SKM-1 treated with dmso at 0.1 percent for 144 hours (cell line): ENCODE results near the gene MTMR1.

Experiments
- DNase-seq: peaks from one replicate; lab custom pipeline; 2025; ENCODE audit not compliant: unreplicated experiment; lab: John Stamatoyannopoulos, UW

The MTMR1 gene

DNA sequence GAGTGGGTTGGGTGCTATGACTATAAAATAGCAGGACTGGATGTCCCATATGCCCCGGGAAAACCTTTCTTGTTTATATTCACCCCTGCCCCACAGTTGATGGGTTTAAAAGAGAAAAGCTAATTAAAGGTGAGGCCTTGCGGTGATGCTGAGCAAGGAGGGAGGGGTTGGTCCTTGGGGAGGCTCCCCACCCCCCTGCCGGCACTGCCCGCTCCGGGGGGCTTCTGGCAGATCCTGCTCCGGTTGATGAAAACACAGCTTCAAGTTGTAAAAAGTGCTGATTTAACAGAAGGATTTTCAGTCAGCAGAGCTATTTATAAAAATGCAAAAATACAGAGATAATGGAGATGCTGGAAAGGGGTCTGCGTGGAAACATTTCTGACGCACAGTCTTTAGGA is 68.6 kb downstream of the MTMR1 start:
- DNase-seq, result no peak

DNA sequence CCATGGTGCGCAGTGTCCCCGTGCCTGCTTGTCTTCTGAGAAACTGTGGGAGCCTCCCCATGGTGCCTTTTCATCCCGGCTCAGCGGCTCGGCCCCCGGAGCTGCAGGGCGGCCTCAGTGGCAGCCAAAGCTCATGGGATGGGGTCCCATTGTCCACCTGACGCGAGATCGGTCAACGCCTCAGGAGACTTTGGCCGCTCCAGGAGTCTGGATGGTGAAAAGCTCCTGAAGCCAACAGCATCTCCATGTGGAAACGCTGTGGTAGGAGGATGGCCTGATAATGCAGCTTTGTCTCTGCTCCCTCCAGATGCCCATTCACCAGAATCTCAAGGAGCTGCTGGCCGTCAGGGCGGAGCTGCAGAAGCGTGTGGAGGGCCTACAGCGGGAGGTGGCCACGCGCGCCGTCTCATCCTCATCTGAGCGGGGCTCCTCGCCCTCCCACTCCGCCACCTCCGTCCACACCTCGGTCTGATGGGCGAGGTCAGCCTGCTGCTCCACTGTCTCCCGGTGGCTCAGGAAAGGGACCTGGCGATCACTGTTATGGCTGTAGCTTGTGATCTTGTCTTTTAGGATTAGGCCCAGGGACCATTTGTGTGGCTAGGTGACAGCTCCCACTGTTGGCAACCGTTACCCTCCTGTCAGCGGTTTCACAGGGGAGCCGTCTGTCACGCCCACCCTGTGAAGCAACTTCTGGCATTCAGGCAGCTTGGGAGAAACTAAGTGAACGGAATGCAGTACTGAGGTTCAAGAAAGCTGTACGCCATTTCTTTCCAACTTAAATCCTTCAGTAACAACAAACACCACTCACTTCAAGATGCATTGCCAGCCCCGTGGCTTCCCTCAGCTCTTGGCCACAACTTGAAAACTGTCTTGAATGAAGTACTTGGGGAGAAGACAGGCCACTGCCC is 69.3 kb downstream of the MTMR1 start:
- DNase-seq, result no peak

DNA sequence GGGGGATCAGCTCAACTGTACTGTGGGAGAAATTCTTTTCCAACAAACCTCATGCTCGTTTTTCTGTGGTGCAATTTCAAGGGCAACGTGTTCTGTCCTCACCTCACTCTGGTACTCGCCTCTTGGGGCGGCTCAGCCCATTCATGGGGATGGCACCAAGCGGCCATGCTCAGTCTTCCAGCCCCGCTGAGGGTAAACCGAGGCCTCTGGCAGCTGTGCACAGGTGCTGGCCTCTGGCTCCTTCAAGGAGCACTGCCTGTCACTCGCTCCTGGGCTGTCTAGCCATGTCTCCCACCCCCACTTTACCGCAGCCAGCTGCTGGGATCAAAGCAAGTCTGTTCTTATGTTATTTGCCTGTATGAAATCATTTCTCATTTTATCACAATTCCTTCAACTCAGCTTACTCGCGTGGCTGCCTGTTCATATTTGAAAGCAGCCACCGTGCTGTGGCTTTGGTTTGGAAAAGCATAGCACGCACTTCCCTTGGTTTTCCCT is 70.2 kb downstream of the MTMR1 start:
- DNase-seq, result no peak

DNA sequence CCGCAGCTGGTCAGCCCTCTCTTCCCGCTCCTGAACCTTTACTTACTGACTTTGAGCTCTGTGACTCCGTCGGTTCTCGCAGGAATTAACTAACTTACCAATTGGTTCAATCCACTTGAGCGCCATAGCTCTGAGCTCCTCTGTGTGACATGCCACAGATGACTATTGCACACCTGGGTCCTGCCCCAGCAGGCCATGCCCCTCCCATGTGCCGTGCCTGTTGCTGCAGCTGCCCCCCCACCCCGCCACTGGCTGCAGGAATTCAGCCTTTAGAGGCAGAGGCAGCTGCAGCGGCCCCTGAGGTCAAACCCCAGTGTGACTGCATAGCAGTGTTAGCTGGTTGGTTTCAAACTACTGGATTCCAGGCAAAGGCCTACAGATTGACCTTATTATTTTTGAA is 70.6 kb downstream of the MTMR1 start:
- DNase-seq, result no peak

DNA sequence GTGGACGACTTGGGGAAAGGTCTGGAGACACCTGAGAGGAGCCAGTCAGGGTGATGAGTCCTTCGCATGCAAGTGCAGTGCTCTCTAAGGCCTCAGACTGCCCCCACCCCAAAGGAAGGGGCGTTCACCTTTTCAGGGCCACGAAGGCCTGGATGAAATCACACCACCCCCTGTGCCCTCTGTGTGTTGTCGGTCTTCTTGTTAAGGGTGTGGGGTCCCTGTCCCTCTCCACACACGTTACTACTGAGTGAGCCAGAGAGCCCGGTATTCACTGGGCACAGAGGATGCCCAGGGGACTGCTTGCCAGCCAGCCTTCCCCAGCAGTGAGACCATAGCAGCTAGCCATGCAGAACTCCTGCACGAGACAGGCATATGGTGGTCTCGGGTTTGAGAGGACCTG is 72.0 kb downstream of the MTMR1 start:
- DNase-seq, result no peak

DNA sequence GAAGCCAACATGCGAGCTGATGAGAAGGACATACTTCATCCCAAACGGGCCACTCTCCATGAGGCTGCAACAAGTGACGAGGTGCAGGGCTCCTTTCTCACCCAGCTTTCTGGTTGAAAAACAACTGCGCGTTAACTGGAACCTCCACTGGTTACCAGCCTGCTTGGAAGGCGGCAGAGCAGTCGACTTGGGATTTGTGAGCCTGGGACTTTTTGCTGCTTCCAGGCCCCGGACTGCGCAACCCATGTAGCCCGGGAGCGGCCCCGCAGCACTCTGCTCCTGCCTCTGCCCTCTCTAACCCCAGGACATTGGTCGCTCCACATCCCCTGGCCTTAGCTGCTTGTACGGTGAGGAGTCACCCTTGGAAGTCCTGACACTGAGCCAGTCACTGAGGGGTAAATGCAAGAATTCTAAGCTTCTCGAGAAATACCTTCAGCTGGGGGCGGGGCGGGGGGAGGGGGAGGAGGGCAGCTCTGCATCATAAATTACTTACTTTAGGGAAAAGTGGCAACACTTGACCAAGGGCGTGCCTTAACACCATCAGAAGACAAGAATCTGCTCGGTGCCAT is 72.7 kb downstream of the MTMR1 start:
- no peak for DNase-seq

DNA sequence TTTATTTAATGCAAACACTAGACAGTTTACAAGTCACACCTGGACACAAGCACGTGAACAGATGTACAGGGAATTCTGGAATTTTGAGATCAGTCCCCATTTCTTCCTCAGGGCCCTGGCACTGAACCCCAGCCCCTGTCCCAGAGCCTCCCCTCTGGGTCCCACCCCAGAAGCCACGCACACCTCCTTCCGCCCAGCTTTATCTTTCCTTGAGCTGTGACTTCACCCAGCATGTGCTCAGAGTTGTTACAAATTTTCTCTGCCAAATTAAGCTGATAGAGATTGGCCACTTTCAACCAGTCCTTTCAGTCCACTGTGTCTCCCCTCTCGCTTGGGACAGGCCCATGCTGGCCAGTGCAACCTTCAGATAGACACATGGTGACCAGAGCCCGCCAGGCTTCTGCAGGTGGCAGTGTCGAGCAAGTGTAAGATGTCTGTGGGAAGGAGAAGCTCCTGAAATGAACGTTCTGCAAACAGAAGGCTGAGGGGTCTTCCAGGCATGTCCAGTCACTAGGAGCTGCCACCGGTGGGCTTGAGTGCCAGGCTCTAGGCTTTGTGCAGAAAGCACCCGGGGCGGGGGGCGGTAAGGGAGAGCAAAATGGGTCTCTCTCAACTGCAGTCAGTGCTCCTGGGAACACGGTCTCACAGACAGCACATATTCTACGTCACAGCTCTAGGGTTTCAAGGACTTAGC is 73.3 kb downstream of the MTMR1 start:
- no peak for DNase-seq

DNA sequence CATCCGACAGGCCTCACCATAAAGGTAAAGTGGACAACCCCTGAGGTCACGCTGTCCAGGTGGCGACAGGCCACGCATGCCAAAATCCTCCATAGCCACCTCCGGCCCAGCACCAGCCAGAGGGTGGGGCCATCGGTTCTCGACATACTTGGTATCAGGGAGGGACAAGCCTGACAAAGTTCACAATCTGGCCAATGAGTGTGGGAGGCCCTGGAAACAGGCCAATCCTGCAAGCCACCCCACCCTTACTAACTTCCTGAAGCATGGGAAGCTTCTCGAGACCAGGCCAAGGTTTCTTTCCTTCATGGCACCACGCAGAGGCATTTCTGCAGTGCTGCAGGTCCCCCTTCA is 73.8 kb downstream of the MTMR1 start:
- no peak for DNase-seq

DNA sequence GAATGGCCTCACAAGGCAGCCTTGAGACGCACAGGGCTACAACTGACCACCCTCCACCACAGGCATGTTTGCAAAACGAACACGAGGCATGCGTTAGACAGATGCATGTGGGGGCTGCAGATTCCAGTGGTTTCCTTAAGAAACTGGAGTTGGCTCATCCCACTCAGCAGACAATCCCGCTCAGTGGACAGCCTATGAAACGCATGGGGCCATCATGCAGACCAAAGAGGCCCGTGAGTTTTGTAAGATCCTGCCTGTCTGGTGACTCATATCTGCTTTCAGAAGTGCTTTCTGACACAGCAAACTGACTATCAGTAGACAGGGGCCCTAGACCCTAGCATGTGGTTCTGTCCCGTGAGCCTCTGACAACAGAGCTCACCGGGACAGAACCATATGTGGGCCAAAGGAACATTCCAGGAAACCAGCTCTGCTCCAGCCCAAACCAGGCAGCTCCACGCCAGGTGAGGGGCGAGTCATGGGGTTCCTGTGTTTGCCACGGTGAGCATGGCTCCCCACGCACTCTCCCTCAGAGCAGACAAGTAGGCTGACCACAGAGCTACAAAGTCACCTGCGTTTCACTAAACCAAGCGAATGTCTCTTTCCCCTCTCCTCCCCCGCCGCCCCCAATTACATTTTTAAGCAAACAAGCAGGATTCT is 74.4 kb downstream of the MTMR1 start:
- DNase-seq, result peak; percentile 45

DNA sequence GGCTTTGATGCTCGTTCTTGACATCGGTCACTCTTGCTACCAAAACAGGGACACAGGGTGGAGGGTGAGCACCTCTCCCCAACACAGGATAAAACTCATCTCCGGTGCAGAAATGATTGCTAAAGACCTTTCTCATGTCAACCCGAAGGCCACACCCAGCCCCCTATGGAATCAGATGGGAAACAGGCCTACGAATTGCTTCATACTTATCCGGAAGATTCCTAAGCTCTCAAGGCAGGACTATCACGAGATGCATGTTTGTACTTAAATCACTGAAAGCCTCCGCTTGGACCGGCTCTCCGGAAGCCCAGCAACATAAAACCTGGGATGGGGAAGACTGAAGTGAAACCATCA is 74.9 kb downstream of the MTMR1 start:
- DNase-seq, result no peak

DNA sequence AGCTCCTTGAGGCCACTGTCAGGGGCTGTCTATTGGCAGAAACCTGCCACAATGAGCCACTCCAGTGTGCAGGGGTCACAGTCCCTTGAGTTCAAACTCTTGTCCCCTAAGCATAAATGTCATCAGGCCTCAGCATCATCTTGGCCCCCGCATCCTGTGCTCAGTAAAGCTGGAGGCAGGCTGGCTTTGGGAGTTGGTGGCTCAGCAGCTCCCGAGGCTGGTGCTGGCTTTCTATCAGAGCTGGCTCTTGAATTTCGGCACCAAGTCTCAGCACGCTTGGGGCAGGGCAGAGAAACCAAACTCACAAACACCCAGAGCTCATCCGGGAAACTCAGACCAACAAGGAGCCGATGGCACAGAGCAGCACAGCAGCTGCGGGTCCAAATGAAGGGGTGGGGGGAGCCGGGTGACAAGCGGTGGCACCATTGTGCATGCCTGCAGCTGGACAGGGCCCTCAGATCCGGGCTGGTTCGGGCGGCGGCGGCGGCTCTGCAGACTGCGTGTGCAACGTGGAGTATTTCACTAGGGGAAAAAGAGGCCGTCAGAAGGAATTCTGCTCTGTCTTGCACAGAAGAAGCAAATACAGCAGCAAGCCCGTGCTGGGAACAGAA is 75.5 kb downstream of the MTMR1 start:
- DNase-seq, result no peak

DNA sequence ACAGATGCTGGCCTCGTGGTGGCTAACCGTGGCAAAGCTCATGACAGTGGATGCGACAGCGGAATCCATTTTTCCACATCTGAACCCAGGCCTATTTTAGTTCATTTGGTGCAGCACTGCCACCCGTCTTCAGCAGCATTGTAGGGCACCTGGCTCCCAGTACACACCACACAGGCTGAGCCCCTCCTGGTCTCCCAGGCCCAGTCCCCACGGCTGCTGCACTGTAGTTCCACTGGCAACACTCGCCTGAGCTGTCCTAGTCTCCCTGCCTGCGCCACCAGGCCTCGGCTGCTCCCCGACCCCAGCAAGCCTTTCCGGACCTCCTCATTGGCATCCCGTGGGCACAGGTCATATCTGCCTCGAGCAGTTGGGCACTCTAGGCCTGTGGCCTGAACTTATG is 76.2 kb downstream of the MTMR1 start:
- no peak for DNase-seq

DNA sequence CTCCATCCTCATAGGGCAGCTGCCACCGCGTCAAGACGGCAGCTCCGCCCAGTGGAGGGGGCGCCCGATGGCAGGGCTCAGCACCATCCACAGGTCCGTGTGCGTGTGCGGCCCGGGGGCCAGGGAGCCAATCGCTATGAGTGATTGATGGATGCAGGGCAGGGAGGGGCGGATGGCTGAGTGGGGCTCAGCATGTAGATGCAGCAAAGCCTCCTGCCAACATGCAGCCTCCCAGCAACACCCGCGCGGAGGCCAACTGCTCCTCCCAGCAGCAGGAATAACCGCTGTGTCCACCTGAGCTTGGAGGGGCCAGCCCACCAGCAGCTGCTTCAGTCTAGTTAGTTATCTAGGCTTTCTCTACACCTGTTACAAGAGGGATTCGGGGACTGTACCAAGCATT is 77.4 kb downstream of the MTMR1 start:
- no peak for DNase-seq

DNA sequence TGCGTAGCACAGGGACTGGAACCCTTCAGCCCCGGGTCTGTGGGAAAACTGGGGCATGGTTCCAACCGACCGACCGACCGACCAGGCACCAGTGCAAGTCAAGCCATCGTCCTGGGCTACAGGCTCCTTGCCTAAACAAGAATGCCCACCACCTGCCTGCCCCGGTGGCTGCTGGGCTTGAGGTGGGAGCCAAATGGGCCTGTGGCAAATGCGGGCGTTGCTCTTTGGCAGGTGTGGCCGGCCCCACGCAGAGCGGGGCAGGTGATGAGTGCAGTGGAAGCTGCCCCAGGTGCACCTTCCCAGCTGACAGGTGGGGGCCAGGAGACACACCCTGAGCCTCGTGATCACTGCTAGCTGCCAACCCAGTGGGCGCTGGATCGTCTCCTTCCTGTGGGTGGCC is 77.9 kb downstream of the MTMR1 start:
- no peak for DNase-seq

DNA sequence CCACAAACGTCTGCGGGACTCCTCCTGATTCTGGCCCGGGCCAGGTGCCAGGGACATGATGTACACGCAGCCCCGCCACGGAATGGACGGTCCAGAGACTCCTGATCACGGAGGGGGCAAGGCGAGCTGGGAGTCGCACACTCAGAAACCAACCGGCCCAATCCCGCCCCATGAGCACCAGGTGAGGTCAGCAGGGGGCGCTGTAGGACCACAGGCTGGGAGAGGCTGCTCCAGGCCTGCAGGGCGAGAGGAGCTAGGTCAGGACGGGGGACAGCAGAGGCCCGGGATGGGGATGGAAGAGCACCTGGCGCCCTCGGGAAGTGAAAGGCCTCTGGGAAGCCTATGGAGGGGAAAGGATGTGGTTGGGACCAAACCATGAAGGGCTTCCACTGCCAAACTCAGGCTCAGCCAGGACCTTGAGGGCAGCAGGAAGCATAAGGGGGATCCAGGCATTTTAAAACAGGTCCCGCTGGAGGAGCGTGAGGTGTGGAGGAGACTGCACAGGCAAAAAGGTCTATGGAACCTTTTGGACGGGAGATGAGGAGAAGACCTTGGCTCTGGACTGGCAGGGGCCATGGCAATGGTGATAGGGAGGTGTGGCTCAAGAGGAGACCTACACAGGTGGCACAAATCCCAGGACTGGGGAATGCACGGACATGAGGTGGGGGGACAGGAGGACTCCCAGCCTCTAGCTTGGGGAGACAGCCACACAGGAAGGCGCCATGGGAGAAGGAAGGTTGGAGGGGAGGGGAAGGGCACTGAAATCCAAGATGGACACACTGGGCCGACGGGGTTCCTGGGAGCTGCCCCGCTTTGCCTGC is 79.2 kb downstream of the MTMR1 start:
- no peak for DNase-seq

DNA sequence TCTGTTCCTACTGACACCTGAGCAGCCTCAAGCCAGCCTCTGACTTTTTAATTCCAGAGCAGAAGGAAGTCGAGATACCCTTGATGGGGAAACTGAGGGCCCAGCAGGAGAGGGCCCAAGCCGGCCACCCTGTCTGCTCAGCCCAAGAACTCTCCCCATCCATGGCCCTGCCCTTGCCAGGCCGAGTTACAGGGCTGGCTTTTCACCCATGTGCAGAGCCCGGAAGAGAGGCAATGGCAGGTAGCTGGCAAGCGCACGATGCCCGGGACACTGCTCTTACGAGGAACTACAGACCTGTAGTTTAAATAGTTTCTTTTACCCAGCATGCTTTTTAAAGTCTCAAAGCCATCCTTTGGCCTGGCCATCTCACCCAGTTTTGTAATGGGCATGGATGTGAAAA is 79.9 kb downstream of the MTMR1 start:
- no peak for DNase-seq

DNA sequence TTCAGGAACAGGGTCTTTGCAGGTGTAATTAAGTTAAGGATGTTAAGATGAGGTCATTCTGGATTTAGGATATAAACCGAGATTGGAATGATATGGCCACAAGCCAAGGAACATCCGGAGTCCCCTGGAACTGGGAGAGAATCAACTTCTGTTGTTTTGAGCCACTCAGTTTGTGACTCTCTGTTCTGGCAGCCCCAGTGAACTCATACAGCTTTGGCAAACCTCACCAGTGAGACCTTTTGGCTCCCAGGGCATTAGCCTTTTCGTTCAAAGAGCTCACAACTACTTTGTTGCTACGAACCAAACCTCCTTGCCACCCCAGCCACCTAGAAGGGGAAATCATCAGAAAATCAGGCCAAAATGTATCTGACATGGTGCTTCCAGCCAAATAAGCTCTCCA is 80.4 kb downstream of the MTMR1 start:
- DNase-seq, result no peak

DNA sequence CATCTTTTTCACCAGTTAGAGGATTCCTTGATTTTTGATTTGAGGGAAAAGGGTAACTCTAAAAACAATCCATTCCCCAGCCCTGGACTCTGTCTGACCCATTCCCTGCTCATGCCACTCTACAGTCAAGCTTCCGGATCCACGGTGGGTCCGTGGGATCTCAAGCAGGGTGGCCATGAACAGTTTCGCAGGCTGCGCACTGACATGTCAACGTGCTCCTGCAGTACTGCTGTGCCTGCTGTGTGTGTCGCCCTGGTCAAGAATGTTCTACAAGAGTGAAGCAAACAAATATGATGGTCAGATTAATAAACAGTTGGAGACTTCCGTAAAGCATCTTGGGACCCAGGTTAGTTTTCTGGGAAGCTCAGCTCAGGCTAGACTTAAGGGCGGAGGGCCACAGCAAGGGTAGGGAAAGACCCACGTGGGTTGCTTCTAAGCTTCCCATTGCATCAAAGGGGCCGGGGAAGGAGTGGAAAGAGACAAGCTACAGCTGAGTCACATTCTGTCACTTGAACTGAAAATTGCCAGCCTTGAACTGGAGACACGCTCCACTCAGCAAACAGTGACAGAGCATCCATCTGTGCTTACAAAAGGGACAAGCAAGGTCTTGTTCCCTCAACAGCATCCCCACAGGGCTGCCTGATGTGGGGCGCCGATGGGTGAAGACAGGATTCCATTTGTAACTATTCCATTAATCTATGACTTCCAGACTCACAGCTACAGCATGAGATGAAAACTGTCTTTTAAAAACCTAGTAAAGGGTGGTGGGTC is 81.8 kb downstream of the MTMR1 start:
- no peak for DNase-seq

DNA sequence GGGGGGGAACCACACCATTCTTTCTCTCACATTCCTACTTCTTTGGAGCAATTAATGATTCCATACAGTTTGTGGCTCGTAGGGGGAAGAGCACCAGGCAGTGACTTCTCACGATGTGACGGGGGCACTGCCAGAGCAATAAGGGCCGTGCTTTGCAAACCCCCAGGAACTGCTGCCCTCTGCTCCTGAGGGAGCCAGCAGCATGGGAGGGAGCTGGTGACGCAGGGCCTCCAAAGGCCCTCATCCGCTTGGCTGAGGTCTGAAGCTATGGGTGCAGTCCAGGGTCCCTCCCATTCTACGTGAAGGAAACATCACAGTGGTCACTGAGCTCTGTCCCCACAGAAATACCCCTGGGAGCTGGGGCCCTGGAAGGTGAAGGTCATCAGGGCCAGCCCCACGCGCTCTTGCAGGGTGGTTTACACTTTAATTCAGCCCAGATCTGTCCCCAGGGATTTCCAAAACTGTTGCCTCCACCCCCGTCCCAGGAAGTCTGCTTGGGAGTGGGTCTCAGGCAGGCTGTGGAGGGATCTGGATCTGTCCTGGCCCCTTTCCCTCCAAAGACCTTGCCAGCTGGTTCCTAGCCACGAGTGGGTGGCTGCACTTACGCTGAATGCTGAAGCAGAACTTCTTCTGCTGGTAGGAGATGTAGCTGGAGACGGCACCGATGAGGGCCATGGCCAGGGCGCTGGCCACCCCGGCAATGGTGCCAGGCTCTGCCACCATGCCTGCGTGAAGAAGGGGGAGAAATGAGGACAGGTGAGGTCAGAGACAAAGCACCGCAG is 82.6 kb downstream of the MTMR1 start:
- DNase-seq, result no peak
